NCI-H526 treated with DMSO at 0.1 percent for 48 hours (cell line): ENCODE measurements around the gene TBC1D8.
A peak's percentile ranks its signal among the peaks of the same experiment; 100 is the strongest.

Experiments used
- DNase-seq: peaks from one replicate; lab custom pipeline; 2025; lab: John Stamatoyannopoulos, UW

The TBC1D8 gene

DNA sequence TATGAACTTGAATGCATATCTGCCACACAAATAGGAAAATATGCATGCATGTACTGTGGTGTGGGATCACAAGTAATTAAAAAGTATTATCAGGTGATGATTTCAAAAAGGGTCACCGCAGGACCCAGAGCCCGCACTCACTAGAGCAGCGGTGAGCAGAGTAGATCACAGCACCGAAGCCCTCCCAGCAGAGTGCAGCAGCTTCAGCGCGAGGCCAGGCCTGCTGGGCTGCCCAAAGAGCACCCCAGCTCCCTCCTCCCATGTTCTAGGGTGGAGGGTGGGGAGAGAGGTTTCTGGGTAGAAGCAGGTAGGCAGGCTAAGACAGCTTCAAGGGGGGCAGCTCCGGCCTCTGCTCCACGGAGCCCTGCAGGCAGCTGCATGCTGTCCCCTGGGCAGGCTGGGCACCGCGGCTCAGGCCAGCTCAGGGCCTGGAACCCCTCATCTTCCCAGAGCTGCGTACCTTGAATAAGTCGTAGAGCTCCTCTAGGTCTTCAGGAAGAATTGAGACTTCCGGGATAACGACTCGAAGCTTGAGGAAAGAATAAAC lies 124.2 kb downstream of the TBC1D8 start:
- no peak for DNase-seq

DNA sequence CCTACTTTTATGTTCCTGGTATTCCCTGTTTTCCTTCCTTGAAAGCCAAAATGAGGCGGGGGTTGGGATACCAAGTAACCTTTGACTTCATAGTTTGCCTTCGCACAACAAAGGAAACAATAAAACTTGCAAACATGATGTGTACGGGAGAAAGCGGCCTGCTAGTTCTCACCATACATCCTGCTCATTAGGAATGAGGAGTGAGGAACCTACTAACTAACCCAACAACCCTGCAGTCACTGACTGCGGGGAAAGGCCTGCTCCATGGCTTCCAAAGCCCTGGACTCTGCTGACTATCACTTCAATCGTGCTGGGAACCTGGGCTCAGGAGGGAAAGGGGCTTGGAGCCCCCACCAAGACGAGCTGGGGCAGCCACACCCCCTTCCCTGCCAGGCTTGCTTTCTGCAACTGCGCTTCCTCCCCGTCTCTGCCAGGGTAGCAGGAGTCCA lies 124.9 kb downstream of the TBC1D8 start:
- DNase-seq: no peak

DNA sequence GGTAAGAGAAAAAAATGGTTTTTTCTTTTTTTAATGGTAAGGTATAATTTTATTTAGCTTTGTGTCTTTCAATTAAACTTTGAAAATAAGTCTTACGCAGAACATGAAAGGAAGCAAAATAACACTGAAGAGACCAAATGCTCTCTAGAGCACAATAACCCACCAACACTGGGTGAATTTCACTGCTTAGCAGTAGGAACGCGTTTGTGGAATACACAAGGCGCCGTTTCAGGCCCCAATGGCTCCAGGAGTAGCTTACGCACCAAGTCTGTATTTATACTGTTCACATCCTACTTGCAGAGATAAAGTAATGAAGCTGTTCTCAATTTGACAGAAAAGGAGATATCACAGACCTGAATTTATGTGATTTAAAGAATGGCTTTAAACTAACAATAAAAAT lies 125.6 kb downstream of the TBC1D8 start:
- DNase-seq: no peak

GRCh38 chr2:101023327-101024107 lies 127.7 kb downstream of the TBC1D8 start:
- DNase-seq: no peak

- DNase-seq: no peak
These were observed 129.0 kb downstream of the TBC1D8 start for GRCh38 chr2:101022221-101022620.

GRCh38 chr2:101018934-101019333 lies 132.2 kb downstream of the TBC1D8 start:
- DNase-seq: no peak

GRCh38 chr2:101017371-101017770 lies 133.8 kb downstream of the TBC1D8 start:
- no peak for DNase-seq

GRCh38 chr2:101014264-101014857 lies 136.8 kb downstream of the TBC1D8 start:
- DNase-seq: no peak

- DNase-seq: peak; percentile 10
These were observed 138.4 kb downstream of the TBC1D8 start for GRCh38 chr2:101012706-101013181.

DNA sequence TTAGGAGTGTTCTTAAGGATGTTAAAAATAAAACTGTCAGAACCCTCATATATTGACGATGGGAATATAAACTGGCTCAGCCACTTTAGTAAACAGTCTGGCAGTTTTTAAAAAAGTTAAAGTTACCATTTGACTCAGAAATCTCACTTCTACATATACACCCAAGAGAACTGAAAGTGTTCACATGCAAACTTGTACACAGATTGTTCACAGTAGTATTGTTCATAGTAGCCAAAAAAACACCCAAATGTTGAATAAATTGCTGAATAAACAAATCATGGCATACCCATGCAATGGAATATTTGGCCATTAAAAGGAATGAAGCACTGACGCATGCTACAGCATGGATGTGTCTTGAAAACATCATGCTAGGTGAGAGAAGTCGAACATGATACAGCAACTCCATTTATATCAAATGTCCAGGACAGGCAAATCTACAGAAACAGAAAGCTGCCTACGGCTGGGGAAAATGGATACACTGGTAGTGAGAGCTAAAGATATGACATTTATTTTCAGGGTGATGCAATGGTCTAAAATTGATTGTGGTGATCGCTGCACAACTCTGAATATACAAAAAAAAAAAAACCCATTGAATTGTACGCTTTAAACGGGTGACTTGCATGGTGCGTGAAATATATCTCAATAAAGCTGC lies 139.0 kb downstream of the TBC1D8 start:
- DNase-seq: no peak

DNA sequence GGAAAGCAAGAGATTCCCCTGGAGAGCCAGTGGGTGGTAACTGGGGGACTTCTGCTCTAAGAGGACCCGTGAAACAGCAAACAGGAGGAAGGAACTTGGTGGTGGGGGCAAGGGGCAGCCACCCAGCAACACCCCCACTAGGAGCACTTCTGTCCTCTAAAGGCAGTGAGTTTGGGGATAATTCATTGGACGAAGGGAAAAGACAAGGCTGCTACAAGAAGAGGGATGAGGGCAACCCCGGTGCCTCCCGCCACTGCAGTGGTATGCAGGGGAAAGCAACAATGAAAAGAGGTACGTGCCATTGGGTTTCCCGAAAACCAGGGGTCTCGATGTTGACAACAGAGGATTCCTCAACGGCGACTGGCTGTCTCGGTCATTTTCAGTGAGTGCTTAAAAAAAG lies 140.0 kb downstream of the TBC1D8 start:
- DNase-seq: no peak

- DNase-seq: no peak
These were observed 143.5 kb downstream of the TBC1D8 start for GRCh38 chr2:101007415-101008345.

- DNase-seq: no peak
These were observed 145.0 kb downstream of the TBC1D8 start for GRCh38 chr2:101006065-101006715.

DNA sequence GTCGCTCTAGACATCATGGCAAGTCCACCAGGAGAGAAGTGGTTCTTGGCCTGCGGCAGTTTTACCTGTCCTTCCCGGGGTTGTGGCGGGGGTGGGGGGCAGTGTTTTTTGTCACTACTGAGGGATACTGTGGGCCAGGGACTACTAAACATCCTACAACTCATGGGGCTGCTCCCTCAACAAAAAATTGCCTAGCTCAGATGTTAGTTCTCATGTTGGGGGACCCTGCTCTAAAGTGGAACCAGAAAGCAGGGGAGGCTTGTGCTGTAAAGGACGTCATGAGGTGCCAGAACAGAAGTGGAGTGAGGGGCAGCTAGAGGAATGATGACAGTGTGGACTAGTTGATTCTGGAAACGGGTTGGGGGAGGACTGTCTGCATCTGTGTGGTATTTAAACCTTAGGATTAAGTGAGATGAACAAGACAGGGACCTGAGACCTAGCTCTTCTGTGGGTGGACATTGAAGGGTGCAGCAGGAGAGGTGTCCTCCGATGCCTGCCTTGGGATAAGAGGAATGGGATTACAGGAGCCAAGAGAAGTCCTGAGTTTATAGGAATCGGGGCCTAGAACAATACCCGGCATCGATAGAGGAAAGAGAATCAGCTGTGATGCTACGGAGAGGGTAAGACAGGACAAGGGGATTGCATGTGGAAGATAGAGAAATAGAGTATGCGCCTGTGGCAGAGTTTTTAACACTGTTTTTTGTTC lies 146.4 kb downstream of the TBC1D8 start:
- DNase-seq: no peak

DNA sequence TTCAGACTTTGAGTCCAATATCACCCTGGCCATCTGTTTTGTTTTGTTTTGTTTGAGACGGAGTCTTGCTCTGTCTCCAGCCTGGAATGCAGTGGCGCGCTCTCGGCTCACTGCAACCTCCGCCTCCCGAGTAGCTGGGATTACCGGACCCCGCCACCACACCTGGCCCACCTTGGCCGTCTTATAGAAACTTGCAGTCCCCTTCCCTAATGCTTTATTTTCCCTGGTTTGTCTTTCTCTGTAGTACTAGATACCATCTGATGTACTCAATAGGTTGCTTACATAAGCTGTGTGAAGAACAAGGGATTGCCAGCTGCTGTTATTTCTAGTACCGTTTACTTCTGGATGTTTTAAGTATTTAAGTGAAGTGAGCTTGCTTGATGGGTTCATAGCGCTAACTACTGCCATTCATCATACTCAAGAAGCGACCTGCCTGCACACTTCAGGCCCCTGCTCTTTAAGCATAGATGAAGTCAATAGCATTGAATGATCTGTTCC lies 147.9 kb downstream of the TBC1D8 start:
- DNase-seq: no peak

- no peak for DNase-seq
These were observed 148.5 kb downstream of the TBC1D8 start for GRCh38 chr2:101002562-101003277.

GRCh38 chr2:101001691-101002561 lies 149.3 kb downstream of the TBC1D8 start, which contains the start of gene RPL31:
RPL31 (plus strand) TSS chr2:101002289; CDS start chr2:101002702, 413 bp downstream.
- DNase-seq: peak; percentile 81

GRCh38 chr2:100999995-101000394 lies 151.2 kb downstream of the TBC1D8 start:
- no peak for DNase-seq

GRCh38 chr2:100998235-100998573 lies 153.0 kb downstream of the TBC1D8 start:
- DNase-seq: no peak
